CD14-positive monocyte (primary cell): ENCODE measurements around the gene ACAT1. TPM values are rescaled to one million over a fixed set of nuclear protein-coding genes. Genes with fewer than 3 reads are reported as not detected.

Experiments
- DNase-seq, 3 donors: peaks; one replicate each; pipeline ENCODE4 v3.0.0-alpha.2; 2011 to 2022
- H2AFZ ChIP-seq: 2 replicates; pipeline ENCODE4 v1.6.0; 2012; ENCODE audit warnings: mild to moderate bottlenecking, low read depth, low read length, inconsistent platforms; ENCODE audit not compliant: insufficient read depth, poor library complexity, severe bottlenecking
- H3K27ac ChIP-seq, 2 donors: 1 replicate in 1 of 2; 2 replicates in 1 of 2; pipeline ENCODE4 v1.5.1; 2012 to 2013; ENCODE audit warnings: low read length in 2 of 2, control low read depth in 1 of 2, inconsistent platforms in 1 of 2, low read depth in 1 of 2, mild to moderate bottlenecking in 1 of 2
- H3K27me3 ChIP-seq, 2 donors: one replicate each; pipeline versions ENCODE4 v1.6.0 to v1.6.1; 2011 to 2013; ENCODE audit warnings: low read length in 2 of 2; ENCODE audit not compliant: control insufficient read depth in 2 of 2, insufficient read depth in 2 of 2
- H3K36me3 ChIP-seq, 2 donors: replicated peaks in 1 of 2; 1 replicate in 1 of 2; 2 replicates in 1 of 2; pipeline versions ENCODE4 v1.5.1 to v1.6.1; 2012 to 2013; ENCODE audit warnings: low read length in 2 of 2, control low read depth in 1 of 2, inconsistent platforms in 1 of 2, mild to moderate bottlenecking in 1 of 2; ENCODE audit not compliant: insufficient read depth in 2 of 2, control insufficient read depth in 1 of 2
- H3K4me1 ChIP-seq, 2 donors: 1 replicate in 1 of 2; 2 replicates in 1 of 2; pipeline versions ENCODE4 v1.5.1 to v1.6.1; 2012 to 2013; ENCODE audit warnings: low read length in 2 of 2, control low read depth in 1 of 2, inconsistent platforms in 1 of 2, mild to moderate bottlenecking in 1 of 2, moderate library complexity in 1 of 2; ENCODE audit not compliant: insufficient read depth in 2 of 2, control insufficient read depth in 1 of 2
- H3K4me2 ChIP-seq: replicated peaks from 2 replicates; pipeline ENCODE3; 2012; ENCODE audit warnings: low read length, moderate library complexity, mild to moderate bottlenecking; ENCODE audit not compliant: poor library complexity, severe bottlenecking; ENCODE audit errors: extremely low read depth
- H3K4me3 ChIP-seq, 3 experiments: fragments of 200-600 bp in 1 of 3; sonication (generic) in 1 of 3; replicated peaks in 1 of 3; 1 replicate in 2 of 3; 2 replicates in 1 of 3; pipeline ENCODE4 v1.5.1; 2011 to 2013; ENCODE audit warnings: low read length in 3 of 3, mild to moderate bottlenecking in 3 of 3, control low read depth in 2 of 3, low read depth in 2 of 3, inconsistent platforms in 1 of 3, moderate library complexity in 1 of 3
- H3K79me2 ChIP-seq: 2 replicates; pipeline ENCODE4 v1.6.0; 2012; ENCODE audit warnings: mild to moderate bottlenecking, control low read depth, inconsistent platforms, low read length, moderate library complexity; ENCODE audit not compliant: insufficient read depth
- H3K9ac ChIP-seq: 2 replicates; pipeline ENCODE4 v1.6.0; 2017; ENCODE audit warnings: low read length, mild to moderate bottlenecking; ENCODE audit not compliant: insufficient read depth, poor library complexity, severe bottlenecking
- H3K9me3 ChIP-seq, 2 donors: replicated peaks in 1 of 2; 1 replicate in 1 of 2; 2 replicates in 1 of 2; pipeline versions ENCODE4 v1.5.1 to v1.6.1; 2012 to 2013; ENCODE audit warnings: low read length in 2 of 2, control low read depth in 1 of 2; ENCODE audit not compliant: control insufficient read depth in 1 of 2, insufficient read depth in 1 of 2
- H4K20me1 ChIP-seq: 2 replicates; pipeline ENCODE4 v1.6.0; 2012; ENCODE audit warnings: mild to moderate bottlenecking, low read length, control low read depth, moderate library complexity; ENCODE audit not compliant: insufficient read depth
- H3K27ac Mint-ChIP-seq, 7 donors: one replicate each; pipeline ENCODE4 v1.8.0; 2020; ENCODE audit warnings: mild to moderate bottlenecking in 7 of 7, mixed read lengths in 7 of 7, moderate library complexity in 6 of 7, inconsistent platforms in 2 of 7
- H3K27me3 Mint-ChIP-seq, 3 donors: one replicate each; pipeline ENCODE4 v1.8.0; 2021 to 2022; ENCODE audit warnings: low read depth in 3 of 3, mild to moderate bottlenecking in 3 of 3, mixed read lengths in 3 of 3, moderate library complexity in 3 of 3, inconsistent platforms in 1 of 3
- H3K36me3 Mint-ChIP-seq, 2 donors: one replicate each; pipeline ENCODE4 v1.8.0; 2020; ENCODE audit warnings: mixed read lengths in 2 of 2, inconsistent platforms in 1 of 2, mild to moderate bottlenecking in 1 of 2
- H3K4me1 Mint-ChIP-seq: one replicate; pipeline ENCODE4 v1.8.0; 2020; ENCODE audit warnings: mild to moderate bottlenecking, mixed read lengths
- H3K4me3 Mint-ChIP-seq, 2 donors: one replicate each; pipeline ENCODE4 v1.8.0; 2020; ENCODE audit warnings: mild to moderate bottlenecking in 2 of 2, mixed read lengths in 2 of 2, moderate library complexity in 1 of 2
- H3K9me3 Mint-ChIP-seq, 7 donors: one replicate each; pipeline ENCODE4 v1.8.0; 2020 to 2022; ENCODE audit warnings: mixed read lengths in 7 of 7, mild to moderate bottlenecking in 6 of 7, moderate library complexity in 6 of 7, inconsistent platforms in 2 of 7
- CTCF ChIP-seq: fragments of 200-600 bp; IDR thresholded peaks from one replicate; pipeline ENCODE4 v1.8.0; 2022; ENCODE audit warnings: antibody characterized with exemption, mild to moderate bottlenecking
- WGBS: methylation state at CpG from one replicate; pipeline ENCODE4 v1.1.5; 2013; ENCODE audit warnings: missing lambda C conversion rate; ENCODE audit not compliant: insufficient coverage; 5-methylcytosine and 5-hydroxymethylcytosine counted together
- intact Hi-C, 2 donors: fragments of 100-400 bp; cut with micrococcal nuclease; formaldehyde crosslinking; loops; one replicate each; pipeline versions ENCODE4 v1.15.0 to v1.15.1; 2023
- polyA plus RNA-seq, 3 donors: library from polyadenylated mRNA; depleted of rRNA in 1 of 3; unstranded in 2 of 3; stranded (reverse) in 1 of 3; fragments of 300-500 nt in 2 of 3; fragments of >200 nt in 1 of 3; fragmentation: Illumina TruSeq in 2 of 3; gene quantifications; 1 replicate in 2 of 3; 2 replicates in 1 of 3; pipeline ENCODE4 v1.2.3, GENCODE V29; 2012 to 2021

Gene ACAT1
- polyA plus RNA-seq, 3 donors: 13.6 to 24.1 (median 22.3) TPM

- DNase-seq: no peak
- WGBS: 100% methylated on average over 7 of the region's 7 CpGs
- H3K4me3 ChIP-seq: no peak overlapping the region
Measured at GRCh38 chr11:108142304-108142703, 20.9 kb downstream of the ACAT1 start.

GRCh38 chr11:108144615-108145014, 23.2 kb downstream of the ACAT1 start:
- Histone ChIP-seq H4K20me1 (no peaks in the 10 kb centered on the region), H3K9ac (no peak overlapping the region), H3K36me3 (peaks cover 81 to 97% of the 10 kb centered on the region in 2 donors), H3K4me2 (no peak overlapping the region), H2AFZ (no peak overlapping the region), H3K27ac (no peak overlapping the region), H3K79me2 (no peaks in the 10 kb centered on the region), H3K27me3 (no peaks in the 10 kb centered on the region), H3K9me3 (no peaks in the 10 kb centered on the region), H3K4me1 (no peaks in the 10 kb centered on the region), H3K4me3 (no peak overlapping the region)
- no peak for DNase-seq
- no peak for TF ChIP-seq CTCF
- Mint-ChIP-seq H3K4me3 (no peak overlapping the region), H3K27me3 (no peaks in the 10 kb centered on the region), H3K9me3 (no peaks in the 10 kb centered on the region), H3K4me1 (no peaks in the 10 kb centered on the region), H3K27ac (no peak overlapping the region), H3K36me3 (peaks cover 82 to 91% of the 10 kb centered on the region in 2 donors)
- intact Hi-C loops: no loop called here
- no CpG with 5 or more reads among the region's 3 CpGs for WGBS

More at GRCh38 chr11:108142304-108142703, 20.9 kb downstream of the ACAT1 start:
- Histone ChIP-seq H3K4me2 (no peak overlapping the region), H3K9me3 (no peaks in the 10 kb centered on the region), H3K79me2 (no peaks in the 10 kb centered on the region), H3K27me3 (no peaks in the 10 kb centered on the region), H3K27ac (no peak overlapping the region), H4K20me1 (no peaks in the 10 kb centered on the region), H2AFZ (no peak overlapping the region), H3K4me1 (no peaks in the 10 kb centered on the region), H3K36me3 (peaks cover 67 to 91% of the 10 kb centered on the region in 2 donors), H3K9ac (no peak overlapping the region)
- no peak overlapping the region for H3K27ac Mint-ChIP-seq
- intact Hi-C loops: no loop called here
- H3K9me3 Mint-ChIP-seq: no peaks in the 10 kb centered on the region
- no peaks in the 10 kb centered on the region for H3K27me3 Mint-ChIP-seq
- no peaks in the 10 kb centered on the region for H3K4me1 Mint-ChIP-seq
- no peak for TF ChIP-seq CTCF
- H3K4me3 Mint-ChIP-seq: no peak overlapping the region
- H3K36me3 Mint-ChIP-seq: peaks cover 70 to 84% of the 10 kb centered on the region in 2 donors
